ENCODE measurements around the gene ST6GALNAC2.

ST6GALNAC2 gene

GRCh38 chr17:76558198-76559095, 27.2 kb downstream of the ST6GALNAC2 start:
- Histone ChIP-seq H3K4me3 (ENCODE audit: low read length) (peak overlapping the region; percentile 90), H3K36me3 (ENCODE audit: control insufficient read depth, low read length) (peaks cover 55% of the 10 kb centered on the region), H3K79me2 (ENCODE audit: control insufficient read depth, low read length) (peaks cover 63% of the 10 kb centered on the region), H3K4me2 (ENCODE audit: low read length) (peak overlapping the region; percentile 69), H3K4me1 (ENCODE audit: control insufficient read depth, low read length) (peaks cover 45% of the 10 kb centered on the region), H4K20me1 (ENCODE audit: control insufficient read depth, insufficient read depth, low read depth, low read length) (peaks cover 27% of the 10 kb centered on the region; the same call in 1 of the 2 replicates), H3K9me2 (replicated peaks; ENCODE audit: control insufficient read depth, low read length) (no peaks in the 10 kb centered on the region), H3K27me3 (ENCODE audit: control insufficient read depth, low read length) (no peaks in the 10 kb centered on the region), H3K27ac (ENCODE audit: low read depth, low read length) (peak overlapping the region; percentile 62), H3F3A (ENCODE audit: control insufficient read depth, insufficient read depth) (peaks cover 15% of the 10 kb centered on the region), H3K9me3 (ENCODE audit: control insufficient read depth, insufficient read depth, low read length) (no peaks in the 10 kb centered on the region)
- TF ChIP-seq EZH2phosphoT487 (IDR thresholded peaks at IDR 0.05; ENCODE audit: borderline replicate concordance, low read length) (no peak), CTCF (IDR thresholded peaks at IDR 0.05; ENCODE audit: low read depth, low read length, poor library complexity, severe bottlenecking) (peak; percentile 80)

GRCh38 chr17:76557368-76558197, 28.1 kb downstream of the ST6GALNAC2 start:
- Histone ChIP-seq H3K79me2 (ENCODE audit: control insufficient read depth, low read length) (peaks cover 58% of the 10 kb centered on the region), H3K9me3 (ENCODE audit: control insufficient read depth, insufficient read depth, low read length) (no peaks in the 10 kb centered on the region), H3K9me2 (replicated peaks; ENCODE audit: control insufficient read depth, low read length) (no peaks in the 10 kb centered on the region), H3F3A (ENCODE audit: control insufficient read depth, insufficient read depth) (peaks cover 15% of the 10 kb centered on the region), H3K27ac (ENCODE audit: low read depth, low read length) (peak overlapping the region; percentile 62), H3K36me3 (ENCODE audit: control insufficient read depth, low read length) (peaks cover 48% of the 10 kb centered on the region), H4K20me1 (ENCODE audit: control insufficient read depth, insufficient read depth, low read depth, low read length) (peaks cover 27% of the 10 kb centered on the region; the same call in 1 of the 2 replicates), H3K4me2 (ENCODE audit: low read length) (peak overlapping the region; percentile 69), H3K4me3 (ENCODE audit: low read length) (peak overlapping the region; percentile 90), H3K4me1 (ENCODE audit: control insufficient read depth, low read length) (peaks cover 45% of the 10 kb centered on the region), H3K27me3 (ENCODE audit: control insufficient read depth, low read length) (no peaks in the 10 kb centered on the region)
- TF ChIP-seq EZH2phosphoT487 (IDR thresholded peaks at IDR 0.05; ENCODE audit: borderline replicate concordance, low read length) (no peak), CTCF (IDR thresholded peaks at IDR 0.05; ENCODE audit: low read depth, low read length, poor library complexity, severe bottlenecking) (peak; percentile 58)

- TF ChIP-seq CTCF (IDR thresholded peaks at IDR 0.05; ENCODE audit: low read depth, low read length, poor library complexity, severe bottlenecking) (no peak), EZH2phosphoT487 (IDR thresholded peaks at IDR 0.05; ENCODE audit: borderline replicate concordance, low read length) (no peak)
- peaks cover 44% of the 10 kb centered on the region for H3K4me1 ChIP-seq (ENCODE audit: control insufficient read depth, low read length)
- H3K9me3 ChIP-seq (ENCODE audit: control insufficient read depth, insufficient read depth, low read length) = no peaks in the 10 kb centered on the region
- H3K27ac ChIP-seq (ENCODE audit: low read depth, low read length) = peak overlapping the region; percentile 62
- peaks cover 13% of the 10 kb centered on the region for H3F3A ChIP-seq (ENCODE audit: control insufficient read depth, insufficient read depth)
- no peaks in the 10 kb centered on the region for H3K27me3 ChIP-seq (ENCODE audit: control insufficient read depth, low read length)
- H3K4me2 ChIP-seq (ENCODE audit: low read length) = peak overlapping the region; percentile 69
- H3K79me2 ChIP-seq (ENCODE audit: control insufficient read depth, low read length) = peaks cover 54% of the 10 kb centered on the region
- H3K9me2 ChIP-seq (replicated peaks; ENCODE audit: control insufficient read depth, low read length) = no peaks in the 10 kb centered on the region
- H3K4me3 ChIP-seq (ENCODE audit: low read length) = peak overlapping the region; percentile 90
- H3K36me3 ChIP-seq (ENCODE audit: control insufficient read depth, low read length) = peaks cover 43% of the 10 kb centered on the region
- H4K20me1 ChIP-seq (ENCODE audit: control insufficient read depth, insufficient read depth, low read depth, low read length) = peaks cover 26% of the 10 kb centered on the region; the same call in 1 of the 2 replicates
Measured at GRCh38 chr17:76556765-76557367, 28.8 kb downstream of the ST6GALNAC2 start.
